Fibroblast of skin of right quadriceps (primary cell): ENCODE measurements around the gene TGM4.

Source experiments
- DNase-seq: peaks from one replicate; pipeline ENCODE4 v3.0.0-alpha.2; 2013

The TGM4 gene

GRCh38 chr3:44958386-44958785 is 84.0 kb downstream of the TGM4 start:
- no peak for DNase-seq

GRCh38 chr3:44960387-44961026 is 86.1 kb downstream of the TGM4 start:
- DNase-seq: peak; percentile 31

DNA sequence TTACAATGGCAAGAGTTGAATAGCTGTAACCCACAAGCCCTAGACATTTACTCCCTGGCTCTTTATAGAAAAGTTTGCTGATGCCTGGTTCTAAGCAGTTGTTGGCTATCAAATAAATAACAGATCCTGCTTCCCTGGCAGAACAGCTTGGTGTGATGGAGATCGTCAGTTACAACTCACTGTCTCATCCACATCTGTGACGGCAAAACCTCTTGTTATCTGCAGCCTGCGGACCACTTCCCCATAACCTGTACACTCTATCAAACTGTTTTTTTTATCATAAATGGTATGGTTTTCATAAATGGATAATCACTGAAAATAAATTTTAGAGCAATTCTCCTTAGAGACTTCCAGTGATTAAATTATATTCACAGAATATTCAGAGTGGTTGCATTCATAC is 87.5 kb downstream of the TGM4 start:
- no peak for DNase-seq

DNA sequence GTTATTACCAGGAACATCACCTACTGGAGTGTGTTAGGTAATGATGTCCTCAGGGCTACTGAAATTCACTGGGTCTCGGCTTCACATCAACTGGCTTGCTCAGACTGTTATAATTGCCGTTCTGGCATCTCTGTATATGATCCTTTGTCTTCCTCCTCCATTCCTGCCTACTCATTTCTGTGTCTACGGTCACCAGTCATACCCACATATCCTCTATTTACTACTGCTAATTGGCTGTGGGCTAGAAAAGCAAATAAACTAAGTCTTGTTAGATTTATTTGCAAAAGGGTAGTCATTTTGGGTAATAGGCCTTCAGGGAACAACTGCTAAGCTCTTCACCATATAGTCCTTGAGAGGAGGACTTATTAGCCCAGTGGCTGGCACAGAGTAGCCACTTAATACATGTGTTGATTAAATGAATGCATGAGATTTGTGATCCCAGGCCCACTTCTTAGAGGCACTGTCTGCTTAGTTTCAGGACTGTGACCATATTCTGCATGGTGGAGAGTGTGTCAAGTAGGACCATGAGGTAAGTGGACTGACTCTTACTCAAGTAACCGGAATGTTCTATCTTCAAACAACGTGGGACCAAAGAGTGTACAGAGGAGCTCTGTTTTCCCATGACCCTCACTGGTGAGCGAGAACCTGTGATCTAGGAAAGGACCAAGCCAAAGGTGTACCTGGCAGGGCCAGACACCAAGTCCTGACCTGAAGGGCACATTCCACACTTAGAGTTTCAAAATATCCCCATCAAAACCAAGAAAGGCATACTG is 88.4 kb downstream of the TGM4 start:
- DNase-seq: no peak

DNA sequence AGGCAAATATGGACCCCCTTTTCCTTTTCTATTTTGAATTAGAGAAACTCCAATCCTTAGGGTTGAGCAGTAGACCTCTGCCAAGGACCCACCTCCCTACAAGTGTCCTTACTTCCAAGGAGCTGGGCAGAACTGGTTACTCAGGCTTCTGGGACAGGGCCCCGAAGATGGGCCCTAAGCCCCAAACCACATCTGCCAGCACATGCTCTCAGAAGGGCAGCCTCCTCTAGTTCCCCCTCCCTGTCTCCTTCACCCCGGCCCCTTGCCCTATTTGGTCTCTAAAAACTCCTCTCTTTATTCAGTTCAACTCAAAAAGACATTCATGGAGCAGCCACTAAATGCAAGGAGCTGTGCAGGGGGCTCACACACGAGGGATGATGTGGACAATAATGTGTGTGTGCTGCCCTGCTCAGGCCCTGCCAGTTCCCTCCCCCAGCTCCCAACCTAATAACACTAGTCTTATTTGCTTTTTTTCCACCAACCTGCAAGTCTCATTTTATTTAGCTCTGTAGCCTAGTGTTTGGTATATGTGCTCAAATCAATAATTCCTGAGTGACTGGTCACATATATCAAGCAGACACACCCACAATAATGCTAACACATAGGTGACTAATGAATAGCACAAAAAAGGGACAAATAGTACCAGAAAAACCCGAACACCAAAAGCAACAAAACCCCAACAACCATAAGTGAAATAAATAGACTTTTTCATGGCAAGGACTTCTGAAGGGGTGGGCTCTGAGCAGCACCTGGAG is 89.3 kb downstream of the TGM4 start:
- DNase-seq: no peak
